Sciatic nerve (tissue), 2 donors: Measurements from ENCODE around the gene DEFB128. TPM values are rescaled to one million over a fixed set of nuclear protein-coding genes. Genes with fewer than 3 reads are reported as not detected.

Experiments used
- ATAC-seq: fragments of 200-7000 bp; cut with Tn5 transposase; one replicate; pipeline ENCODE4 v1.9.1; 2020; ENCODE audit warnings: mild to moderate bottlenecking, moderate library complexity
- DNase-seq: peaks from one replicate; pipeline ENCODE4 v3.0.0-alpha.2; 2020; ENCODE audit warnings: low spot score
- intact Hi-C: fragments of 100-400 bp; cut with DNase I; formaldehyde crosslinking; loops from one replicate; pipeline ENCODE4 v1.14.2; 2022
- total RNA-seq: library from RNA; stranded (reverse); fragmentation: NEBNext Ultra II Directional; extraction: Animal tissue kit (Norgen Biotek cat#: 25700); gene quantifications from one replicate; pipeline ENCODE4 v1.2.1, GENCODE V29; 2021
- donor health status: DM: no; HTN: no; CAD: no.
- donor health status: DM: no; HTN: no; CAD: no.

DEFB128 gene
- total RNA-seq, 1 donor from 2014 or later: not detected

DNA sequence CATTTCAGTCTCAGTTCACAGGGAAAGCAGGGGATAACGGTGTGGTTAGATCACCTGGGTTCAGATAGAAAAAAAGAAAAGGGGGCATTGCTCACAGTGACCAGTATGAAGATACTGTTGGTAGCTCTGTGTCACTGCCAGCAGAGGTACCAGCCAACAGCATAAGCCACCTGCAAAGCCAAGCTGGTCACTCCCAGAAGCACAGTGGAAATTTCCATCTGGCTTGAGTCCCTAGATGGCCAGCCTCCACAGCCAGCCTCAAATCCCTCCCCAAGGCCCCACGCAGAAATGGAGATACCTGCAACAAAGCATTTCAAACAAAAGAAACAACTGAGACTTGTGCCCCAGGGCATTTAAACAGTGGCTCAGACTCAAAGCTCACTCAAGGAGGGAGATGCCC is 20.6 kb downstream of the DEFB128 start:
- no peak for DNase-seq
- no peak for ATAC-seq
- intact Hi-C loops: no loop called here

GRCh38 chr20:164618-165017 is 24.9 kb downstream of the DEFB128 start:
- ATAC-seq: no peak
- DNase-seq: no peak

DNA sequence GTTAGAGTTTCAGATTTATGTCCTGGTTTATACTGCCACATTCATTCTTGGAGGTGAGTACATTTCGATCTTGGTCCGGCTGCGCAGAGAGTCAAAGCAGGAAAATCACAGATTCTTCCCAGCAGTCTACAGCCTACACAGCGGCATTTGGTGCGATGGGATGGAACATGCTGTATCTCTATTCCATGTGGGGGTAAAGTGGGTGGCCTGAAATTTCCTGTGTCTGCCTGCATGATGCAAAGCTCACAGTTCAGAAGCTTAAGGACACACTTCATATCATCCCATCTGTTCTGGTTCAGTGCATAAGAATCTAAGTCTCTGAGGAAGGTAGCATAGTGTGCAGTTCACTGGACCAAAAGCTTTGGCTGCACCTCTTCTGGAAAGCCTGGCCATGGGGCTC is 32.4 kb downstream of the DEFB128 start, which contains the start of gene DEFB127:
Gene DEFB127 (plus strand): TSS at position 301 of the 400 bp plus-strand sequence. CDS start 91 bp downstream, at position 392.
- no peak for ATAC-seq
- intact Hi-C loops: no loop called here
- DNase-seq: no peak

More at GRCh38 chr20:164618-165017, 24.9 kb downstream of the DEFB128 start:
- intact Hi-C loops: no loop called here

DNA sequence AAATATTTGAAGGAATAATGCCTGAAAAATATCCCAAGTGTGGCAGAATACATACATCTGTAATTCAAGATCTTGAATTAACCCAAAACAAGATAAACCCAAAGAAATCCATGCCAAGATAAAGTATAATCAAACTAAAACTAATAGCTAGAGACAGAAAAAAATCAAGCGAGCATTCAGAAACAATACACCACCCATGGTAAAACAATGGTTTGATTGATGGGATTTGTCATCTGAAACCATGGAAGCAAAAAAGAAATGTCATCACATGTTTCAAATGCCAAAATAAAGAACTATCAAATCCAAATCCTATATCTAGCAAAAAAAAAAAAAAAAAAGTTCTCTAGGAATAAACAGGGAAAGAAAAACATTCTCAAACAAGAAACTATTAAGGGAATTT is 37.4 kb downstream of the DEFB128 start:
- no peak for ATAC-seq
- DNase-seq: no peak
- intact Hi-C loops: no loop called here

- ATAC-seq (no peak), DNase-seq (no peak)
- intact Hi-C loops: no loop called here
Measured at GRCh38 chr20:145877-146276, 43.6 kb downstream of the DEFB128 start.

- ATAC-seq (no peak), DNase-seq (no peak)
- intact Hi-C loops: no loop called here
Measured at GRCh38 chr20:142290-142689, 47.2 kb downstream of the DEFB128 start, which contains the start of gene DEFB126. Gene DEFB126, plus strand, starts transcription at chr20:142590. Its CDS starts 39 bp downstream, at chr20:142629.

Other genes with a start within 250 kb of the DEFB128 start
- not detected for gene DEFB125, start 102.0 kb downstream of the DEFB128 start, total RNA-seq
- gene DEFB126, start 47.1 kb downstream of the DEFB128 start, total RNA-seq: not detected
- gene DEFB127, start 32.3 kb downstream of the DEFB128 start, total RNA-seq: not detected
- gene DEFB129, start 37.5 kb upstream of the DEFB128 start, total RNA-seq: not detected
- not detected for gene DEFB132, start 68.0 kb upstream of the DEFB128 start, total RNA-seq
- gene C20orf96, start 101.0 kb upstream of the DEFB128 start, total RNA-seq: 8.7 TPM
- gene ZCCHC3, start 107.9 kb upstream of the DEFB128 start, total RNA-seq: 15.6 TPM
- gene SOX12, start 135.8 kb upstream of the DEFB128 start, total RNA-seq: 17.0 TPM
- gene NRSN2, start 157.4 kb upstream of the DEFB128 start, total RNA-seq: 39.6 TPM
- 6.2 TPM for gene TRIB3, start 191.0 kb upstream of the DEFB128 start, total RNA-seq
- gene RBCK1, start 218.6 kb upstream of the DEFB128 start, total RNA-seq: 72.7 TPM